Measurements from ENCODE around the gene PRKCA. TPM values are rescaled to one million over a fixed set of nuclear protein-coding genes. Genes with fewer than 3 reads are reported as not detected.

Gene PRKCA
- total and polyA plus RNA-seq, 9 of the 15 experiments (the other 6 are each of a cell fraction or from before 2014, with no cell fraction given) = 3.2 to 33.0 (median 17.8) TPM

DNA sequence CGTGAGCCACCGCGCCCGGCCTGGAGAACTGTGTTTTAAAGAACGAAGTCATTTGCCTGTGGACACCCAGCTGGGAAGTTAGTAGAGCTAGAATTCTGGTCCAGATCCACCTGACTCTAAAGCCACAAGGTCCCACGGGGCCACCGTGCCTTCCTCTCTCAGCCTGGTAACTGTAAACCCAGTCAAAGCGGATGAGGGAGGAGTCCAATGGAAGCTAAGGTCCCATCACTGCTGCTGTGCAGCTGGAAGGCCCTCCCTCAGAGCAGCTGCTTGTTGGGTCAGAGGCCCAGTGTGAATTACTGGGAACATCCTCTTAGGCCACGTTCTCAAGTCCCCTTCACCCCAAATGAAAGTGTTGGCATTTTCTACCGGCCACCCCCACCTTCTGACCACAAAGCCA lies 483.7 kb downstream of the PRKCA start:
- Histone ChIP-seq H3K36me3 (ENCODE audit: control insufficient read depth, insufficient read depth, low read length) (peaks cover 35% of the 10 kb centered on the region; the same call in 2 of the 3 replicates), H3K9ac (ENCODE audit: insufficient read depth in 1 of 2, low read depth in 2 of 2, low read length in 2 of 2) (no peak overlapping the region), H3K4me2 (ENCODE audit: insufficient read depth, low read length) (no peak overlapping the region), H3K79me2 (ENCODE audit: control insufficient read depth, insufficient read depth, low read length) (no peaks in the 10 kb centered on the region), H3K9me3 (replicated peaks; ENCODE audit: control insufficient read depth, insufficient read depth, low read depth, low read length) (no peaks in the 10 kb centered on the region), H3K4me3 (no peak overlapping the region), H4K20me1 (replicated peaks; ENCODE audit: control insufficient read depth, insufficient read depth, low read length) (no peaks in the 10 kb centered on the region), H2AFZ (ENCODE audit: low read depth, low read length) (no peak overlapping the region), H3K4me1 (replicated peaks in 1 of 2; ENCODE audit: control insufficient read depth in 2 of 2, insufficient read depth in 2 of 2, low read length in 2 of 2) (no peaks in the 10 kb centered on the region), H3K27me3 (ENCODE audit: control insufficient read depth in 2 of 2, insufficient read depth in 2 of 2, low read length in 2 of 2) (no peaks in the 10 kb centered on the region), H3K27ac (ENCODE audit: extremely low read depth, low read depth, low read length) (no peak overlapping the region), H3K9me1 (ENCODE audit: control insufficient read depth, insufficient read depth, low read length) (no peaks in the 10 kb centered on the region)
- FAIRE-seq (no peak), ATAC-seq (no peak), DNase-seq (ENCODE audit: extremely low read depth in 1 of 4, low spot score in 3 of 4) (no peak)
- no peak for TF ChIP-seq YBX1 (IDR thresholded peaks at IDR 0.05)
- TF ChIP-seq ZFP36 (IDR thresholded peaks at IDR 0.05; ENCODE audit: low read depth, low read length, partially characterized antibody) = no peak
- ChIA-PET CTCF (ENCODE audit: low intra/inter-chr PET ratio) (no interaction called here), POLR2A (interaction anchor here (0.6 to 1.5 kb wide), 2 partner anchors 14 to 74 kb away, joined by 3 read pairs; no protein-coding TSS in a partner anchor)
- in situ Hi-C loops (cut with MboI) (no loop called here), intact Hi-C loops (cut with micrococcal nuclease) (no loop called here)
- WGBS (ENCODE audit: insufficient coverage, low coverage, missing lambda C conversion rate) = 79% methylated on average over 7 of the region's 10 CpGs
- BruUV-seq (replicated peaks) = no TSS peak

DNA sequence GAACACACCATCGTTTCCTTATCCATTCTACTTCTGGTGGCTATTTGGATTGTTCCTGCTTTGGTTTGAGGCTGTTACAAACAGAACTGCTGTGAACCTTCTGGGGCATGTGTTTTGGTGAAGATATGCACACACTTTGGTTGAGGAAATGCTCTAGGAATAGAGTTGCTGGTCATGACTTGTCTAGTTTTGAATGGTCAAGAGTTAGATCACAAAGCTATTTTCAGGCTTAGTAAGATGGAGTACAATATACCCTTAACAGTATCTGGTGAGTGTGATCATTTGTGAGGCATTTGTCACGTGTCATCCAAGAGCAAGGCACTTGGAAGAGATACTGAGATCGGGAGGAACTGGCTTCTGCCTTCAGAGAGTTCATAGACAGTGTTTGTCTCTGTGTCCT lies 485.5 kb downstream of the PRKCA start:
- no peak for FAIRE-seq
- Histone ChIP-seq H3K27me3 (ENCODE audit: control insufficient read depth in 2 of 2, insufficient read depth in 2 of 2, low read length in 2 of 2) (no peaks in the 10 kb centered on the region), H3K27ac (ENCODE audit: extremely low read depth, low read depth, low read length) (no peak overlapping the region), H3K9me3 (replicated peaks; ENCODE audit: control insufficient read depth, insufficient read depth, low read depth, low read length) (no peaks in the 10 kb centered on the region), H4K20me1 (replicated peaks; ENCODE audit: control insufficient read depth, insufficient read depth, low read length) (no peaks in the 10 kb centered on the region), H3K4me3 (no peak overlapping the region), H2AFZ (ENCODE audit: low read depth, low read length) (no peak overlapping the region), H3K36me3 (ENCODE audit: control insufficient read depth, insufficient read depth, low read length) (peaks cover 43% of the 10 kb centered on the region; the same call in 2 of the 3 replicates), H3K4me1 (replicated peaks in 1 of 2; ENCODE audit: control insufficient read depth in 2 of 2, insufficient read depth in 2 of 2, low read length in 2 of 2) (no peaks in the 10 kb centered on the region), H3K9me1 (ENCODE audit: control insufficient read depth, insufficient read depth, low read length) (no peaks in the 10 kb centered on the region), H3K4me2 (ENCODE audit: insufficient read depth, low read length) (no peak overlapping the region), H3K79me2 (ENCODE audit: control insufficient read depth, insufficient read depth, low read length) (no peaks in the 10 kb centered on the region), H3K9ac (ENCODE audit: insufficient read depth in 1 of 2, low read depth in 2 of 2, low read length in 2 of 2) (no peak overlapping the region)
- WGBS (ENCODE audit: insufficient coverage, low coverage, missing lambda C conversion rate) = 40% methylated on average over 3 of the region's 3 CpGs
- BruUV-seq (replicated peaks) = no TSS peak
- DNase-seq (ENCODE audit: extremely low read depth in 1 of 4, low spot score in 3 of 4) = no peak
- ATAC-seq = no peak
- ChIA-PET CTCF (ENCODE audit: low intra/inter-chr PET ratio) (no interaction called here), POLR2A (interaction anchor here (0.5 kb wide), 1 partner anchor 174 kb away, joined by 3 read pairs; no protein-coding TSS in a partner anchor)
- TF ChIP-seq BRF1 (IDR thresholded peaks at IDR 0.05; ENCODE audit: borderline replicate concordance, extremely low read depth, insufficient read length) = no peak
- no peak for TF ChIP-seq SAFB (IDR thresholded peaks at IDR 0.05; ENCODE audit: borderline replicate concordance, low read depth, low read length)
- no peak for TF ChIP-seq ZNF12 (CRISPR knock-in tag; IDR thresholded peaks at IDR 0.05)
- TF ChIP-seq HCFC1 (IDR thresholded peaks at IDR 0.05; ENCODE audit: low read depth, low read length) = no peak
- TF ChIP-seq SAFB2 (IDR thresholded peaks at IDR 0.05; ENCODE audit: borderline replicate concordance, low read depth, low read length, severe bottlenecking) = no peak
- TF ChIP-seq, protein P1, sequence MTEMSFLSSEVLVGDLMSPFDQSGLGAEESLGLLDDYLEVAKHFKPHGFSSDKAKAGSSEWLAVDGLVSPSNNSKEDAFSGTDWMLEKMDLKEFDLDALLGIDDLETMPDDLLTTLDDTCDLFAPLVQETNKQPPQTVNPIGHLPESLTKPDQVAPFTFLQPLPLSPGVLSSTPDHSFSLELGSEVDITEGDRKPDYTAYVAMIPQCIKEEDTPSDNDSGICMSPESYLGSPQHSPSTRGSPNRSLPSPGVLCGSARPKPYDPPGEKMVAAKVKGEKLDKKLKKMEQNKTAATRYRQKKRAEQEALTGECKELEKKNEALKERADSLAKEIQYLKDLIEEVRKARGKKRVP (CRISPR knock-in tag; IDR thresholded peaks at IDR 0.05) = no peak
- in situ Hi-C loops (cut with MboI) (no loop called here), intact Hi-C loops (cut with micrococcal nuclease) (no loop called here)

All from K562 (cell line).